KG1 (cell line): ENCODE results near the gene RPN2.
"Not testable (repeated sequence)": the region's sequence is repeated elsewhere in the genome, so short reads cannot be mapped to it uniquely, and the experiment has no call there.

Source experiments
- DNase-seq: peaks from one replicate; lab custom pipeline; 2025; lab: John Stamatoyannopoulos, UW

Gene RPN2

GRCh38 chr20:37178839-37179682 is at the start of gene RPN2, which contains the start of gene MROH8:
Gene RPN2 (plus strand): TSS chr20:37179330. CDS start chr20:37179357, 27 bp downstream.
Gene MROH8 (minus strand): TSS chr20:37179548.
- DNase-seq: peak; percentile 86

GRCh38 chr20:37131486-37131885 is 47.6 kb upstream of the RPN2 start:
- DNase-seq: no peak

- no peak for DNase-seq
Observed at GRCh38 chr20:37133952-37134351, 45.2 kb upstream of the RPN2 start.

GRCh38 chr20:37137547-37137946 is 41.6 kb upstream of the RPN2 start:
- no peak for DNase-seq

- no peak for DNase-seq
Observed at GRCh38 chr20:37142708-37143107, 36.4 kb upstream of the RPN2 start.

- no peak for DNase-seq
Observed at GRCh38 chr20:37144856-37145404, 34.2 kb upstream of the RPN2 start.

- no peak for DNase-seq
Observed at GRCh38 chr20:37147250-37147649, 31.9 kb upstream of the RPN2 start.

- not testable (repeated sequence) for DNase-seq
Observed at GRCh38 chr20:37150864-37151263, 28.3 kb upstream of the RPN2 start.

- no peak for DNase-seq
Observed at GRCh38 chr20:37151529-37151928, 27.6 kb upstream of the RPN2 start.

- no peak for DNase-seq
Observed at GRCh38 chr20:37152284-37152683, 26.8 kb upstream of the RPN2 start.

GRCh38 chr20:37154684-37155298 is 24.3 kb upstream of the RPN2 start:
- DNase-seq: no peak

- no peak for DNase-seq
Observed at GRCh38 chr20:37155987-37156386, 23.1 kb upstream of the RPN2 start.

GRCh38 chr20:37158248-37158647 is 20.9 kb upstream of the RPN2 start:
- no peak for DNase-seq

GRCh38 chr20:37160683-37161082 is 18.4 kb upstream of the RPN2 start:
- DNase-seq: no peak

GRCh38 chr20:37161830-37162549 is 17.1 kb upstream of the RPN2 start:
- DNase-seq: no peak

- DNase-seq: no peak
Observed at GRCh38 chr20:37162646-37163045, 16.5 kb upstream of the RPN2 start.

- DNase-seq: no peak
Observed at GRCh38 chr20:37163832-37164554, 15.1 kb upstream of the RPN2 start.

GRCh38 chr20:37165031-37165430 is 14.1 kb upstream of the RPN2 start:
- DNase-seq: no peak

- DNase-seq: no peak
Observed at GRCh38 chr20:37166867-37167266, 12.3 kb upstream of the RPN2 start.

GRCh38 chr20:37172836-37173235 is 6.3 kb upstream of the RPN2 start:
- no peak for DNase-seq

GRCh38 chr20:37179683-37180524 is 774 bp downstream of the RPN2 start:
- no peak for DNase-seq
